Cardiac muscle cell (in vitro differentiated cells and primary cell): ENCODE data around the gene LBH. TPM values are rescaled to one million over a fixed set of nuclear protein-coding genes. Genes with fewer than 3 reads are reported as not detected.
"Not testable (repeated sequence)": the region's sequence is repeated elsewhere in the genome, so short reads cannot be mapped to it uniquely, and the experiment has no call there.

Experiments used
- DNase-seq, 2 donors: peaks; one replicate each; pipeline versions ENCODE4 v3.0.0 to v3.0.0-alpha.2; 2010 to 2017; ENCODE audit warnings: low read depth in 1 of 2, low spot score in 1 of 2
- H3K27ac ChIP-seq: fragments of 200-600 bp; sonication (generic); 2 replicates; pipeline ENCODE4 v1.5.1; 2016
- H3K27me3 ChIP-seq: fragments of 200-600 bp; sonication (generic); 2 replicates; pipeline ENCODE4 v1.6.0; 2016; ENCODE audit warnings: control low read depth
- H3K36me3 ChIP-seq: fragments of 200-600 bp; sonication (generic); 2 replicates; pipeline ENCODE4 v1.5.1; 2016; ENCODE audit warnings: control low read depth
- H3K4me1 ChIP-seq: fragments of 200-600 bp; sonication (generic); 2 replicates; pipeline ENCODE4 v1.8.1; 2017; ENCODE audit warnings: low read depth, mild to moderate bottlenecking, mixed run types
- H3K4me3 ChIP-seq: fragments of 200-600 bp; sonication (generic); 2 replicates; pipeline ENCODE4 v1.5.1; 2016; ENCODE audit warnings: mild to moderate bottlenecking
- H3K9me3 ChIP-seq: fragments of 200-600 bp; sonication (generic); 2 replicates; pipeline ENCODE4 v1.5.1; 2017; ENCODE audit warnings: low read depth, mild to moderate bottlenecking, control low read depth
- polyA plus RNA-seq: library from polyadenylated mRNA; unstranded; fragments of >200 nt; fragmentation: Nextera tagmentation; extraction: Ambion mirVana; gene quantifications from 2 replicates; pipeline ENCODE4 v1.2.1, GENCODE V29; 2016
- total RNA-seq: library from RNA; depleted of rRNA; stranded (reverse); fragments of >200 nt; gene quantifications from 2 replicates; pipeline ENCODE4 v1.2.3, GENCODE V29; 2016
- TF ChIP-seq, protein P1 (sequence below): IDR thresholded peaks from 2 replicates; pipeline ENCODE4 v1.5.1; 2012; ENCODE audit warnings: low read depth, mild to moderate bottlenecking, low read length

The LBH gene
- total and polyA plus RNA-seq, 2 experiments from 2014 or later = 632 to 1,389 TPM

DNA sequence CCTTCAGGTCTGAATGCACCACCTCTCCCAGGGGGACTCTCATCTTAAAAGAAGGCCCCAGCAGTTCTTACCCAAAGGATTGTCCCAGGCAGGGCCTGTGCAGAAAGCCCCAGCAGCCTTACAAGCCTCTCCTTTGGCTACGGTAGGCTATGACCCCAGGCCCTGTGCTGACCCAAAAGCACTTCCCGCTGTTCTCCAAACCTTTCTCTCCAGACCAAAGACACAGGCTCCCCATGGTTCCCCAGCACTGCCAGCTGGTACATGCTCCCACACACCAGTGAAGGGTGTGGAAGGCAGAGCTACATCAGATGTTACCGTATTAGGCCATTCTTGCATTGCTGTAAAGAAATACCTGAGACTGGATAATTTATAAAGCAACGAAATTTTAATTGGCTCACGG, 35.4 kb downstream of the LBH start:
- no peaks in the 10 kb centered on the region for H3K4me1 ChIP-seq
- no peak for DNase-seq
- no peak overlapping the region for H3K27ac ChIP-seq
- no peaks in the 10 kb centered on the region for H3K9me3 ChIP-seq
- H3K36me3 ChIP-seq = no peaks in the 10 kb centered on the region
- H3K27me3 ChIP-seq = no peaks in the 10 kb centered on the region
- TF ChIP-seq, protein P1, sequence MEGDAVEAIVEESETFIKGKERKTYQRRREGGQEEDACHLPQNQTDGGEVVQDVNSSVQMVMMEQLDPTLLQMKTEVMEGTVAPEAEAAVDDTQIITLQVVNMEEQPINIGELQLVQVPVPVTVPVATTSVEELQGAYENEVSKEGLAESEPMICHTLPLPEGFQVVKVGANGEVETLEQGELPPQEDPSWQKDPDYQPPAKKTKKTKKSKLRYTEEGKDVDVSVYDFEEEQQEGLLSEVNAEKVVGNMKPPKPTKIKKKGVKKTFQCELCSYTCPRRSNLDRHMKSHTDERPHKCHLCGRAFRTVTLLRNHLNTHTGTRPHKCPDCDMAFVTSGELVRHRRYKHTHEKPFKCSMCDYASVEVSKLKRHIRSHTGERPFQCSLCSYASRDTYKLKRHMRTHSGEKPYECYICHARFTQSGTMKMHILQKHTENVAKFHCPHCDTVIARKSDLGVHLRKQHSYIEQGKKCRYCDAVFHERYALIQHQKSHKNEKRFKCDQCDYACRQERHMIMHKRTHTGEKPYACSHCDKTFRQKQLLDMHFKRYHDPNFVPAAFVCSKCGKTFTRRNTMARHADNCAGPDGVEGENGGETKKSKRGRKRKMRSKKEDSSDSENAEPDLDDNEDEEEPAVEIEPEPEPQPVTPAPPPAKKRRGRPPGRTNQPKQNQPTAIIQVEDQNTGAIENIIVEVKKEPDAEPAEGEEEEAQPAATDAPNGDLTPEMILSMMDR = no peak
- H3K4me3 ChIP-seq = no peak overlapping the region

DNA sequence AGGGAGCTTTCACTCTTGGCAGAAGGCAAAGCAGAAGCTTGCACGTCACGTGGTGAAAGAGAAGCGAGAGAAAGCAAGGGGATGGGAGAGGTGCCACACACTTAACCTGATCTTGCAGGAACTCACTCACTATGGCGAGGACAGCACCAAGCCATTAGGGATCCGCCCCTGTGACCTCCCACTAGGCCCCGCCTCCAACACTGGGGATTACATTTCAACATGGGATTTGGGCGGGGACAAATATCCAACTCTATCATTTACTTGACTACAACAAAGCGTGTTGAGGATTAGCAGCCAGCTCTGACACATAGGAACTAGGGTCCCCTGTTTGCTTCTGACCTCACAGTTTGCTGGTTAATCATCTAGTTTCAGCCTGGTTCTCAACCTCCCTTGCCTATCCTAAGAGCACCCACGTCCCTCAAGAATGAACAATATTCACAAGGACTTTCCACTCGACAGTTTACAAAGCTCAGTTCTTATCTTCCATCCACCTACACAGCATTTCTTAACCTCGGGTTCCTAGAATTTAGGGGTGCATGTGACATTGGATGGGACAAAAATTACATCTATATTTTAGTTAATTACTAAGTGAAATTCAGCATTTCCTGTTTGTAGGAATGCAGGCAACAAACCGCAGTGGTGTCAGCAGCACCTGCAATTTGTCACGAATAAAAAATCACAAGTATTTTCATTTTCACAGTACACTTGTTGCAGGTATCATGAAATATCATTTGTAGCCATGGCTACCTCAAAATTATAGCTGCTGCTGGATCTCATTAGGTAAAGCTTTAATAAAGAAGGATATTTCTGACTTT, 36.0 kb downstream of the LBH start:
- Histone ChIP-seq H3K4me1 (no peaks in the 10 kb centered on the region), H3K27ac (no peak overlapping the region), H3K27me3 (no peaks in the 10 kb centered on the region), H3K4me3 (no peak overlapping the region), H3K36me3 (no peaks in the 10 kb centered on the region), H3K9me3 (no peaks in the 10 kb centered on the region)
- TF ChIP-seq, protein P1 = no peak
- DNase-seq = no peak

DNA sequence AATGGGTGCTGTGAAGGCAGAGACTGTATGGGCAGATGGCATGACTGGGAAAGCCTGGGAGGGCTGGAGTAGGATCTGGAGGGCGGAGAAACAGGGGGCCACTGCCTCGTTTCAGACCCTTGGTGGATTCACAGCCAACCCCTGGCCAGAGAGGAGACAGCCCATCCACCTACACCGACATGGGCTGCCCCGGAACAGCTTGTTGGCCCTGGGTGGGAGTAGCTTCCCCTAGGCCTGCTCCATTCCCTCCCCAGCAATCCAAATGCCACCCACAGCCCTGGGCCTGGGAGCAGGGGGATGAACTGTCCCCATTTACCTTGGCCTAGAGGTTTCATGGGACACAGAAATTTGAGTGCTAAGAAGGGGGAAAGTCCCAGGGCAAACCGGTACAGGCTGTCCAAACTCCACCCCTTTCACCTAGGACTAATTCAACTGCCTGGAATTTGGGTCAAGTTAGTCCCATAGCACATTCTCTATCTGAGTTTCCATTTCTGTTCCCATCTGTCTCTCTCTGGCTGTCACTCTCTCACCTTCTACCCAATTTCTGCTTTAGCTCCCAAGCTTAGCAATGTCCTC, 37.0 kb downstream of the LBH start:
- TF ChIP-seq, protein P1 = no peak
- H3K9me3 ChIP-seq = no peaks in the 10 kb centered on the region
- H3K27me3 ChIP-seq = no peaks in the 10 kb centered on the region
- no peak overlapping the region for H3K27ac ChIP-seq
- no peak for DNase-seq
- no peaks in the 10 kb centered on the region for H3K36me3 ChIP-seq
- no peaks in the 10 kb centered on the region for H3K4me1 ChIP-seq
- no peak overlapping the region for H3K4me3 ChIP-seq

DNA sequence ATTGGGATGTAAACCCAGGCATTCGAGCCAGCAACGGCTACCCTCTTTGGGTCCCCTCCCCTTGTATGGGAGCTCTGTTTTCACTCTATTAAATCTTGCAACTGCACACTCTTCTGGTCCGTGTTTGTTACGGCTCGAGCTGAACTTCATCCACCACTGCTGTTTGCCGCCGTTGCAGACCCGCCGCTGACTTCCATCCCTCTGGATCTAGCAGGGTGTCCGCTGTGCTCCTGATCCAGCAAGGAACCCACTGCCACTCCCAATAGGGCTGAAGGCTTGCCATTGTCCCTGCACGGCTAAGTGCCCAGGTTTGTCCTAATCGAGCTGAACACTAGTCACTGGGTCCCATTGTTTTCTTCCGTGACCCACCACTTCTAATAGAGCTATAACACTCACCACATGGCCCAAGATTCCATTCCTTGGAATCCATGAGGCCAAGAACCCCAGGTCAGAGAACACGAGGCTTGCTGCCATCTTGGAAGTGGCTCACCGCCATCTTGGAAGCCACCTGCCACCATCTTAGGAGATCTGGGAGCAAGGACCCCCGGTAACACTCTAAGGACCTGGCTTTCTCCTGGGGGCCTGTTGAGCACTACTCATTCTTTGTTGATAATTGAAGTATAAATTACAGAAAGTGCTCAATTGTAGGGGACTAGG, 37.9 kb downstream of the LBH start:
- not testable (repeated sequence) for H3K36me3 ChIP-seq, H3K27ac ChIP-seq, H3K4me3 ChIP-seq, H3K27me3 ChIP-seq, H3K9me3 ChIP-seq, H3K4me1 ChIP-seq, DNase-seq

DNA sequence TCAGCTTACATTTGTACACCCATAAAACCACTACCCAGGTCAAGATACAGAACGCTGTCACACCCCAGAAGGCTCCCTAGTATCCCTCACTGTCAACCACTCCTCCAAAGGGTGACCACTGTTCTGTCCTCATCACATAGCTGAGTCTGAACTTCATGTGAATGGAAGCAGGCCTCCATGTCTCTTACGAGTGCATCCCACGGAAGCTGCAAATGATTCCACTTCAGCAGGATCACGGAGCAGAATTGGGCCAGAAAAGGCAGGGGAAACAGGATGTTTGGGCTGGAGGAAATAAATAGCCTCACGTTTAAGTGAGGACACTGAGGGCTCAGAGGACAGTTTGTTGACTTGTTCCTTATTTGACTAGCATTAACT, 38.4 kb downstream of the LBH start:
- no peak overlapping the region for H3K4me3 ChIP-seq
- H3K27ac ChIP-seq = no peak overlapping the region
- DNase-seq = no peak
- H3K9me3 ChIP-seq = no peaks in the 10 kb centered on the region
- no peaks in the 10 kb centered on the region for H3K4me1 ChIP-seq
- no peaks in the 10 kb centered on the region for H3K27me3 ChIP-seq
- TF ChIP-seq, protein P1 = no peak
- H3K36me3 ChIP-seq = no peaks in the 10 kb centered on the region

DNA sequence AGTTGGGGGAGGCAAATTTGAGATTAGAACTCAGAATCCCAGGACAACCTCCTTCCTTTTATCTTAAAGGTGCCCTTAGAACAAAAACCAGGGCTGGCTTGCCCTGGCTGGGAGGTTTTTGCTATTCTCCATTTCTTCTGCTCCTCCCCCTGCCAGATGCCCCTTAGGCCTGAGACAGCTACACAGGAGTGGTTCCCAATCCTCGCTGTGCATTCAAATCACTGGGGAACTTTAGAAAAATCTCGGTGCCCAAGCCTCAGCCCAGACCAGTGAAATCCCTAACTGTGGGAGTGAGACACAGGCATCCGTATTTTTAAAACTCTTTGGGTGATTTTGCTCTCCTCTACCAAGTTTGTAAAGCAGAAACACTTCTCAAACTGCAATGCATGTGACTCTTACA, 38.8 kb downstream of the LBH start:
- no peak overlapping the region for H3K4me3 ChIP-seq
- no peaks in the 10 kb centered on the region for H3K4me1 ChIP-seq
- H3K27ac ChIP-seq = no peak overlapping the region
- H3K36me3 ChIP-seq = no peaks in the 10 kb centered on the region
- TF ChIP-seq, protein P1 = no peak
- no peaks in the 10 kb centered on the region for H3K27me3 ChIP-seq
- no peak for DNase-seq
- H3K9me3 ChIP-seq = no peaks in the 10 kb centered on the region
